Lower lobe of right lung (tissue), 2 donors: ENCODE results near the gene SFXN3. TPM values are rescaled to one million over a fixed set of nuclear protein-coding genes. Genes with fewer than 3 reads are reported as not detected.

Experiments used
- ATAC-seq, 2 donors: fragments of 200-7000 bp; cut with Tn5 transposase; one replicate each; pipeline ENCODE4 v1.9.1; 2020 to 2022; ENCODE audit warnings: mild to moderate bottlenecking in 2 of 2, moderate library complexity in 2 of 2
- DNase-seq: peaks from one replicate; pipeline ENCODE4 v3.0.0-alpha.2; 2020
- H3K27ac ChIP-seq: fragments of 200-600 bp; one replicate; pipeline ENCODE4 v1.8.0; 2022
- H3K27me3 ChIP-seq: fragments of 200-600 bp; one replicate; pipeline ENCODE4 v1.8.0; 2022; ENCODE audit warnings: low read depth
- H3K36me3 ChIP-seq: fragments of 200-600 bp; one replicate; pipeline ENCODE4 v1.8.0; 2022; ENCODE audit warnings: mild to moderate bottlenecking
- H3K4me1 ChIP-seq: fragments of 200-600 bp; one replicate; pipeline ENCODE4 v1.8.0; 2022
- H3K4me3 ChIP-seq: fragments of 200-600 bp; one replicate; pipeline ENCODE4 v1.8.0; 2022; ENCODE audit warnings: mild to moderate bottlenecking
- H3K9me3 ChIP-seq: fragments of 200-600 bp; one replicate; pipeline ENCODE4 v1.8.0; 2022
- intact Hi-C: fragments of 100-400 bp; cut with DNase I; formaldehyde crosslinking; loops from one replicate; pipeline ENCODE4 v1.11.0; 2022
- total RNA-seq: library from RNA; stranded (reverse); fragmentation: NEBNext Ultra II Directional; extraction: Animal tissue kit (Norgen Biotek cat#: 25700); gene quantifications from one replicate; pipeline ENCODE4 v1.2.1, GENCODE V29; 2021
- TF ChIP-seq, protein P1 (sequence below): fragments of 200-600 bp; IDR thresholded peaks from one replicate; pipeline ENCODE4 v1.8.0; 2022; ENCODE audit warnings: antibody characterized with exemption, mild to moderate bottlenecking
- donor health status: DM: no; HTN: yes; CAD: no; lungs with severe emphysema.

The SFXN3 gene
- total RNA-seq, 1 donor from 2014 or later = 57.8 TPM

DNA sequence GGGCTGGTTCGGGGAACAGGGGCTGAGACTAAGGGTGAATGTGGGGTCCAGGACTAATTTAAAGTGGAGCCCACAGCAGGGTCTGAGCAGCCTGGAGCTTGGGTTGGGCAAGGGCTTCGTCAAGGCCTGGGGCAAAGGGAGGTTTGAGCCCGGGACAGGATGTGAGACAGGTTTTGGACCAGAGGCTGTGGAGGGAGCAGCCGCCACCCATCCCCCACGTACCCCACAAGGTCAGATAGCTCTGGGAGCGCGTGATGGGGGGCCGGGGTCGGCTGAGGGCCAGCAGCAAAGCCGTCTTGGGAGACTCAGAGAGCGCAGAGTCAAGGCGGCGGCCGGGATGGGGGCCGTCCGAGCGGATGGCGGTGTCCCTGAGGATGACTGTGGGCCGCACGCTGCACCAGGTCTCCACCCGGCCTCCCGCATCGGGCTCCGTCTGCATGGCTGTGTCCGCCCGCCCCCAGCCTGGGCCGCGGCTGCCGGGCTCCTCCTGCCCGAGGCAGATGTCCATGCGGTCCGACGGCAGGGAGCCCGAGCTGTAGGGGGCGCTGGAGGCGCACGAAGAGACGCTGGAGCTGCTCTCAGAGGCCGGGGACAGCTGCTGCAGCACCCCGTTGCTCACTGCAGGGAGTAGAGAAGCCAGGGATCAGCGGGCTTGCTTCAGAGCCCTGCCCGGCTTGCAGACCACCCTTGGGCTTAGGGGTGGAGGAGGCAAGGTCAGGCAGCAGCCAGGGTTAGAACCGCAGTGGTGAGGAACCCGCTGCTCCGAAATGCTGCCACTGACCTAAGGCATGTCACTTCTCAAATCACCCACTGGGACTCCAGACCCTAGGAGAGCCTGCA is 12.2 kb upstream of the SFXN3 start:
- ATAC-seq (peak; percentile 84 to 86), DNase-seq (peak; percentile 90)
- TF ChIP-seq, protein P1, sequence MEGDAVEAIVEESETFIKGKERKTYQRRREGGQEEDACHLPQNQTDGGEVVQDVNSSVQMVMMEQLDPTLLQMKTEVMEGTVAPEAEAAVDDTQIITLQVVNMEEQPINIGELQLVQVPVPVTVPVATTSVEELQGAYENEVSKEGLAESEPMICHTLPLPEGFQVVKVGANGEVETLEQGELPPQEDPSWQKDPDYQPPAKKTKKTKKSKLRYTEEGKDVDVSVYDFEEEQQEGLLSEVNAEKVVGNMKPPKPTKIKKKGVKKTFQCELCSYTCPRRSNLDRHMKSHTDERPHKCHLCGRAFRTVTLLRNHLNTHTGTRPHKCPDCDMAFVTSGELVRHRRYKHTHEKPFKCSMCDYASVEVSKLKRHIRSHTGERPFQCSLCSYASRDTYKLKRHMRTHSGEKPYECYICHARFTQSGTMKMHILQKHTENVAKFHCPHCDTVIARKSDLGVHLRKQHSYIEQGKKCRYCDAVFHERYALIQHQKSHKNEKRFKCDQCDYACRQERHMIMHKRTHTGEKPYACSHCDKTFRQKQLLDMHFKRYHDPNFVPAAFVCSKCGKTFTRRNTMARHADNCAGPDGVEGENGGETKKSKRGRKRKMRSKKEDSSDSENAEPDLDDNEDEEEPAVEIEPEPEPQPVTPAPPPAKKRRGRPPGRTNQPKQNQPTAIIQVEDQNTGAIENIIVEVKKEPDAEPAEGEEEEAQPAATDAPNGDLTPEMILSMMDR = peak; percentile 81
- peaks cover 25% of the 10 kb centered on the region for H3K27me3 ChIP-seq
- no peak overlapping the region for H3K27ac ChIP-seq
- H3K4me1 ChIP-seq = peaks cover 16% of the 10 kb centered on the region
- H3K36me3 ChIP-seq = no peaks in the 10 kb centered on the region
- intact Hi-C loops = no loop called here
- H3K4me3 ChIP-seq = no peak overlapping the region
- no peaks in the 10 kb centered on the region for H3K9me3 ChIP-seq

DNA sequence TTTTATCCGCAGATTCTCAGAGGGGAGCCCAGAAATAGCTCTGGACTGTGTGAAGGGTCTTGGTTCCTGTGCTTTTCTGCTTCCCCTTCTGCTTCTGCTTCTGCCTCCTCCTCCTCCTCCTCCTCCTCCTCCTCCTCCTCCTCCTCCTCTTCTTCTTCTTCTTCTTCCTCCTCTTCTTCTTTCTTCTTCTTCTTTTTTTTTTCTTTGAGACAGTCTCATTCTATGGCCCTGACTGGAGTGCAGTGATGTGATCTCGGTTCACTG is 11.7 kb upstream of the SFXN3 start:
- ATAC-seq (peak in 1 of 2 donors; percentile 7), DNase-seq (no peak)
- Histone ChIP-seq H3K27me3 (peaks cover 25% of the 10 kb centered on the region), H3K36me3 (no peaks in the 10 kb centered on the region), H3K27ac (no peak overlapping the region), H3K9me3 (no peaks in the 10 kb centered on the region), H3K4me1 (peaks cover 12% of the 10 kb centered on the region), H3K4me3 (no peak overlapping the region)
- TF ChIP-seq, protein P1 = no peak
- intact Hi-C loops = no loop called here

DNA sequence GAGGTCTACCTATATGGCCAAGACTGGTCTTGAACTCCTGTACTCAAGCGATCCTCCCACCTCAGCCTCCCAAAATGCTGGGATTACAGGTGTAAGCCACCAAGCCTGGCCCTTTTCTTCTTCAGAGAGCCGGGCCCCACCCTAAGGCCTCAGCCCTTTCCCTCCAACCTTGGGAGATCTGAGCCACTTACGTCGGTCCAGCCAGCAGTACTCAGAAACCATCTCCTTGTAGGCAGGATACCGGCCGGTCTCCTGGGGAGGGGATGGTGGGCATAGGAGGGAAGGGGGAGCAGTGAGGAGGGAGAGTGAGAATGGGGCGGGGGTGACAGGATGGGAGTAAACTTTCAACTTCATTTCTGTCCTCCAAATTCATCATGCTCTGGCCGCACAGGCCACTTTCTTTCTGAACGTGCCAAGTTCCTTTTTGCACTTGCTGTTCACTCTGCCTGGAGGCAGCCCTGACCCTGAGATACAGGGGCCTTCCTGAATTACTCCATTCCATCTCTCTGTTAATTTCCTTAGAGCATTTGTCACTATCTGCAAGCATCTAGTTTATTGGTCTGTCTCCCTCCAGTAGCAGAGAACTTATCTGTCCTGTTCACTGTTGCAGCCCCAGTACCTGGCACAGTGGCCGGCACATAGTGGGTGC is 10.5 kb upstream of the SFXN3 start:
- H3K9me3 ChIP-seq = no peaks in the 10 kb centered on the region
- no peaks in the 10 kb centered on the region for H3K36me3 ChIP-seq
- no peak for DNase-seq
- TF ChIP-seq, protein P1 = no peak
- intact Hi-C loops = no loop called here
- ATAC-seq = no peak
- H3K27me3 ChIP-seq = peaks cover 22% of the 10 kb centered on the region
- H3K4me1 ChIP-seq = peaks cover 12% of the 10 kb centered on the region
- no peak overlapping the region for H3K27ac ChIP-seq
- H3K4me3 ChIP-seq = no peak overlapping the region

DNA sequence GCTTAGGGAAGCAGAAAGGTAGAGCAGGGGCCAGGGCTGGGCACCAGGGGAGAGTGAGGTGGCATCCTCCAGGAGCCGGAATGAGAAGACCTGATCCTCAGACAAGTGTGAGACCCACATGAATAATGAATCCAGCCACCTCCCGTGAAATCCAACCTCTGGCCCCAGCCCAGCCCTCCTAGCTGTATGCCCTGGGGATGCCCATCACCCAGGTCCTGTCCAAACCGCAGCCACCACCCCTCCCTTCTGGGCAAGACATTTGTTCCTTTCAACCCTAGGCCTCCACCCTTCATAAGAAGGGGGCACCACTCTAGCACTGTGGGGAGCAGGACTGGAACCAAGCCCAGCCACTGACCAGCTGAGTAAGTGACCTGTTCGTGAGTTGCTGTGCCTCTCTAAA is 9.8 kb upstream of the SFXN3 start:
- ATAC-seq (no peak), DNase-seq (no peak)
- H3K27me3 ChIP-seq = peaks cover 19% of the 10 kb centered on the region
- no peak overlapping the region for H3K4me3 ChIP-seq
- peaks cover 12% of the 10 kb centered on the region for H3K4me1 ChIP-seq
- TF ChIP-seq, protein P1 = no peak
- no peaks in the 10 kb centered on the region for H3K9me3 ChIP-seq
- intact Hi-C loops = no loop called here
- no peaks in the 10 kb centered on the region for H3K36me3 ChIP-seq
- H3K27ac ChIP-seq = no peak overlapping the region

DNA sequence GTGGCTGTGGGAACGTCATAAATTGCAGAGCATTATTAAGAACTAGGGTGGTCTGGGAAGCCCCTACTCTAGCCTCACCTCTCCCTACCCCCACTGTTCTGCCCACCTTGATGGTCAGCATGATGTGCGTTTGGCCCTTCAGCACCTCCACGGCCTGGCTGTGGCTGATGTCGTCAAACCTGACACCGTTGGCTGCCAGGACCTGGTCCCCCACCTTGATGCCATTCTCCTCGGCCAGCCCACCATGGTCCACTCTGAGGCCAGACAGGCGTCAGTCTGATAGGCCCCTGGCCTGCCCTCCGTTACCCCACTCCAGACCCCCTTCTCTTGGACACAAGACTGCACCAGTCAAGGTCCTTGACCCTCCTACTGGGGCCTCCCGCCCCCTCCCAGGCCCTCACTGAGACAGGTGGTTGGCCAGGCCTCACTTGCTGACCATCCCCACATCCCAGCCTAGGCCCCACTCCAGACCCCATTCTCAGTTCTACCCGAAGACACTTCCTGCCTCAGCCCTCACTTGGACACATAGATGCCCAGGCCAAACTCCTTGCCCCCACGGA is 9.3 kb upstream of the SFXN3 start:
- no peaks in the 10 kb centered on the region for H3K9me3 ChIP-seq
- no peak overlapping the region for H3K4me3 ChIP-seq
- no peak for ATAC-seq
- TF ChIP-seq, protein P1 = no peak
- peaks cover 16% of the 10 kb centered on the region for H3K27me3 ChIP-seq
- intact Hi-C loops = no loop called here
- no peaks in the 10 kb centered on the region for H3K36me3 ChIP-seq
- DNase-seq = no peak
- peaks cover 12% of the 10 kb centered on the region for H3K4me1 ChIP-seq
- no peak overlapping the region for H3K27ac ChIP-seq
